NCI-H1092 (cell line): Measurements from ENCODE around the gene IFNL1.
"Not testable (repeated sequence)": the region's sequence is repeated elsewhere in the genome, so short reads cannot be mapped to it uniquely, and the experiment has no call there.

Experiments used
- DNase-seq: peaks from one replicate; lab custom pipeline; 2025; lab: John Stamatoyannopoulos, UW

The IFNL1 gene

GRCh38 chr19:39296055-39296645 is at the start of gene IFNL1:
Gene IFNL1, plus strand, starts transcription at chr19:39296407. Its CDS starts 15 bp downstream, at chr19:39296422.
- no peak for DNase-seq

- no peak for DNase-seq
Measured at GRCh38 chr19:39246951-39247669, 49.1 kb upstream of the IFNL1 start.

DNA sequence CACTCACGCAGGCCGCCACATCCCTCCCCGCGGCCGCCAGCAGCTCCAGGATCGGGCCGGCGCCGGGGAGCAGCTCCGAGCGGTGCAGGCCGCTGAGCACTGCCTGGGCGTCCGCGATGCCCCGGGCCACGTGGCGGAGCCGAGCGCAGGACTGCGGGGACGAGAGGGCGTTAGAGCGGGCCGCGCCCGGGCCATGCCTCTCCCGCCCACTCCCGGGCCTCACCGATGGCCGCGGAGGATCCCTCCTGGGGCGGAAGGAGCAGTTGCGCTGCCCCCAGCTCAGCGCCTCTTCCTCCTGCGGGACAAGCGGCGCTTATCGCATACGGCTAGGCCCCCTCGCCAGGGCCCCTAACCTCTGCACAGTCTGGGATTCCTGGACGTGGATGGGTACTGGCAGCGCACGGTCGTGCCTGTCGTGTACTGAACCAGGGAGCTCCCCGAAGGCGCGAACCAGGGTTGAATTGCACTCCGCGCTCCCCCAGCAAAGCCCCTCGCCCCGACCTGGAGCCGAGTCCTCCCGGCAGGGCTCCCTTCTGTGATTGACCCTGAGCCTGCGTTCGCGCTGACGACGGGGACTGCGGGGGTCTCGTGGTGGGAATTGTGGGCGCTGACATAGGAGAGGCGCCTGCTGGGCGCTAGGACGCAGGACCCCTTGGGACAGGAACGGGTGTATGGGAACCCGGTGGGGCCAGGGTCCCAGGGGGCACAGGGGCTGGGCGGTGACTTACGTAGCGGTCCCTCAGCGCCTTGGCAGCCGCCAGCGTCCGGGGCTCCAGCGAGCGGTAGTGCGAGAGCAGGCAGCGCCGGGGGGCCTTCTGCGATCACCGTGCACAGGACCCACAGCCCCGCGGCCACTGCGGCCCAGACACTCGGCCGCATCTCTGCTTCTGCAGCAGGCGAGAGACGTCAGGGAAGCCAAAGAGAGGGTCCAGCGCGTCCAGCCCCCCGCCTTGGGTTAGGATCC is 48.2 kb upstream of the IFNL1 start:
- no peak for DNase-seq

DNA sequence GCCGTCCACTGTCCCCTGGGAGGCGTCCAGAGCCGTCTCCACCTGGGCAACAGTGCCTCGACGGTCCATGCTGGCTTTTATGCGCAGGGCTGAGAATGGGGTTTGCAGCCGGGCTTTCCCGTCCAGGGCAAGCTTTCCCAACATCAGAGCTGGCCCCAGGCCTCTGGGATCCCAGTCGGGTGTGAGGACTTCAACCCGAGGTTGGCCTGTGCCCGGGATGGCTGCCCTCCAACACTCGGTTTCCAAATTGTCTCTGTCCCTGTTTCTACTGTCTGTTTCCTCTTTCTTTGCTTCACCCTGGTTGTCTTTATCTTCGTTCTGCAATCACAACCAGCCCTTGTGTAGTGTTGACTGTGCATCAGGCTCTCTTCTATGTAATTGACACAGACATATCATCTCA is 47.4 kb upstream of the IFNL1 start, which contains the start of gene IFNL4:
Gene IFNL4 (minus strand): TSS at position 51 of the 400 bp plus-strand sequence.
- DNase-seq, result no peak

DNA sequence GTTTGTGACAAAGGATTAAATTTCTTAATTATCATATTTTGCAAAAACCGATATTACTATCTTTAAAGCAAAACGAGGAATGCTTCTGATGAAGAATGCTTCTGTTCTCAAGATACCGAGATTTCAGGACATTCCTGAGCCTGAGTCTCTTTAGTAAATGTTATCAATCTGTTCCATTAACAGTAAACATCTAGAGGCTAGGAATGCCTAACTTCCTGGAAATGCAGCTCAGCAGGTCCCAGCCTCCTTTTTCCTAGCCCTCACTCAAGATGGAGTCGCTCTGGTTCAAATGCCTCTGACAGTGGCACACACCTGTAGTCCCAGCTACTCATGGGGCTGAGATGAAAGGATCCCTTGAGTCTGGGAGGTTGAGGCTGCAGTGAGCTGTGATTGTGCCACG is 45.1 kb upstream of the IFNL1 start:
- no peak for DNase-seq

DNA sequence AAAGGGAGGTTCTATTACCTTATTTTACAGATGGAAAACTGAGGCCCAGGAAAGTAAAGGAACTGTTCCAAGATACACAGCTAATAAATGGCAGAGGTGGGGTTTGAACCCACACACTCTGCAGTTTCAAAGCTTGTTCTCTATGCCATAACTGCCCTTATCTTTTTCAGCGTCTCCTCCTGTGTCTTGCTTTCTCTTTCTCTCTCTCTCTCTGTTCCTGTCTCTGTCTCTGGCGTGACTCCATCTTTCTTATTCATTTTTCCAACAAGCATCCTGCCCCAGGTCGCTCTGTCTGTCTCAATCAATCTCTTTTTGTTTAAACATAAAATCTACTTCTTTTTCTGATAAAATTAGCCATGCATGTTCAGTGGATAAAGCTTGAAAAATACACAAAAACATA is 44.4 kb upstream of the IFNL1 start:
- no peak for DNase-seq

DNA sequence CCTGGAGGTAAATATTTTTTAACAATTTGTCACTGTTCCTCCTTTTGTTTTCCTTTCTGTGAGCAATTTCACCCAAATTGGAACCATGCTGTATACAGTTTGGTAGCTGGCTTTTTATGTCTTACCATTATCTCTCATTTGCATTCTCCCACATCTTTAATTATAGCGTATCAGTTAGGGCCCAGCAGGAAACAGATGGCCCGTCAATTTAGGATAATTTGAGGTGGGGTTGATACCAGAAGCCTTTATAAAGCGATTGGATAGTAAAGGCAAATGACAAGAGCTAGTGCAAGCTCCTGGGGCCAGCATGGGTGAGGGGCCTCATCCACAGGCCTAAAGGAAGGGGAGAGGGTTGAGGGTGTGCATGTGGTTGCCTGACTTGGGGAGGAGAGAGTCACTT is 43.7 kb upstream of the IFNL1 start:
- no peak for DNase-seq

DNA sequence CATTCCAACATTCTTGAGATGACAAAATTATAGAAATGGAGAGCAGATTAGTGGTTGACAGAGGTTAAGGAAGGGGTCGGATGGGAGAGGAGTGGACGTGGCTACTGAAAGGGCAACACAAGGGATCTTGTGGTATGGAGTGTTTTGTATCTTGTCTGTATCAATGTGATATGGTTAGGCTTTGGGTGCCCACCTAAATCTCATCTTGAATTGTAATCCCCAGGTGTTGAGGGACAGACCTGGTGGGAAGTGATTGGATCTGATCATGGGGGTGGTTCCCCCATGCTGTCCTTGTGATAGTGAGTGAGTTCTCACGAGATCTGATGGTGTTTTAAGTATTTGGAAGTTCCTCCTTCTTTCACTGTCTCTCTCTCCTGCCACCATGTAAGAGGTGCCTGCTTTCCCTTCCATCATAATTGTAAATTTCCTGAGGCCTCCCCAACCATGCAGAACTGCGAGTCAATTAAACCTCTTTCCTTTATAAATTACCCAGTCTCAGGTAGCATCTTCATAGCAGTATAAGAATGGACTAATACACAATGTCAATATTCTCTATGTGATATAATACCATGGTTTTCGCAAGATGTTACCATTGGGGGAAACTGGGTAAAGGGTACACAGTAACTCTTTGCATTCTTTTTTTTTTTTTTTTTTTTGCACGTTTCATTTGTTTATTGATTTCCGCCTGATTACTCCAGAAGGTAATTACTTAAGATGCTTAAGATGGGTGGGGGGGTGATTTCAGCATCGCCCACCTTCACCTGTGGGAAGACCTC is 42.6 kb upstream of the IFNL1 start:
- no peak for DNase-seq

GRCh38 chr19:39254531-39255345 is 41.5 kb upstream of the IFNL1 start:
- DNase-seq, result no peak

DNA sequence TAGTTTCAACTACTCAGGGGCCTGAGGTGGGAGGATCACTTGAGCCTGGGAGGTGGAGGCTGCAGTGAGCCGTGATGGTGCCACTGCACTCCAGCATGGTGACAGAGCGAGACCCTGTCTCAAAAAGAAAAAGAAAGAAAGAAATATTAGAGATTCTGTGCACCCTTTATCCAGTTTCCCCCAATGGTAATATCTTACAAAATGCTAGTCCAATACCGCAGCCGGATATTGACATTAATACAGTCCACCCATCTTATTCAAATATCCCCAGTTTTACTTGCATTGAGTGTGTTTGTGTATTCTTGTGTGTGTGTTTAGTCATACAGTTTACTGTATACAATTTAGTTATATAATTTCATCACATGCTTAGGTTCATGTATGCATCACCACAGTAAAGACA is 39.0 kb upstream of the IFNL1 start:
- no peak for DNase-seq

GRCh38 chr19:39261704-39262103 is 34.5 kb upstream of the IFNL1 start:
- no peak for DNase-seq

DNA sequence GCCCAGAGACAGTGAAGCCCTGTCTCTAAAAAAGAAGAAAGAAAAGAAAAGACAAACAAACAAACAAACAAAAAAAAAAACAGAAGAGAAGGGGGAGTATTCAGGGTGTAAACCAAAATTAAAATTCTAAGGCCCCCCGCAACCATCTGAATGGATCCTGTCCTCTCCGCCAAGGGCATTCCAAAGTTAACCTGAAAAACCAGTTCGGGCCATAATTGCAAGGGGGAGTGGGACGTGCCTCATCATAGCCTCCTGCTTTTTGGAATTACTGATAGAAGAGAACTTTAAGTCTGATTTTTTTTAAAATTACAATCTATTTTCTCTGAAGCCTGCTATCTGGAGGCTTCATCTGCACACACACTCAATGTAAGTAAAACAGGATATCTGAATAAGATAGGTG is 33.7 kb upstream of the IFNL1 start:
- no peak for DNase-seq

DNA sequence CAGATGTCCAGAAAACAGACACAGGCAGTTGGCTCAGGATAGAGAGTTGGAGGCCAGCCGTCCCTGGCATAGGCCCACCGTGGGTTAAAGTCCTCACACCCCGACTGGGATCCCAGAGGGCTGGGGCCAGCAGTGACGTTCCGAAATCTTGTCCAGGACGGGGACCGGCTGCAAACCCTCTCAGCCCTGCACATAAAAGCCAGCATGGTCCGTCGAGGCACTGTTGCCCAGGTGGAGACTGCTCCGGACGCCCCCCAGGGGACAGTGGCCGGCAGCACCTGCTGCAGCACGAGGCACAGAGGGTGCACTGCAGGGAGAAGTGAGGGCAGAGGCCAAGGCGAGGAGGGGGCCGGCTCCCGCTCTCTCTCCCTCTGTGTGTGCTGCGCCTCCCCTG is 32.3 kb upstream of the IFNL1 start:
- DNase-seq, result no peak

DNA sequence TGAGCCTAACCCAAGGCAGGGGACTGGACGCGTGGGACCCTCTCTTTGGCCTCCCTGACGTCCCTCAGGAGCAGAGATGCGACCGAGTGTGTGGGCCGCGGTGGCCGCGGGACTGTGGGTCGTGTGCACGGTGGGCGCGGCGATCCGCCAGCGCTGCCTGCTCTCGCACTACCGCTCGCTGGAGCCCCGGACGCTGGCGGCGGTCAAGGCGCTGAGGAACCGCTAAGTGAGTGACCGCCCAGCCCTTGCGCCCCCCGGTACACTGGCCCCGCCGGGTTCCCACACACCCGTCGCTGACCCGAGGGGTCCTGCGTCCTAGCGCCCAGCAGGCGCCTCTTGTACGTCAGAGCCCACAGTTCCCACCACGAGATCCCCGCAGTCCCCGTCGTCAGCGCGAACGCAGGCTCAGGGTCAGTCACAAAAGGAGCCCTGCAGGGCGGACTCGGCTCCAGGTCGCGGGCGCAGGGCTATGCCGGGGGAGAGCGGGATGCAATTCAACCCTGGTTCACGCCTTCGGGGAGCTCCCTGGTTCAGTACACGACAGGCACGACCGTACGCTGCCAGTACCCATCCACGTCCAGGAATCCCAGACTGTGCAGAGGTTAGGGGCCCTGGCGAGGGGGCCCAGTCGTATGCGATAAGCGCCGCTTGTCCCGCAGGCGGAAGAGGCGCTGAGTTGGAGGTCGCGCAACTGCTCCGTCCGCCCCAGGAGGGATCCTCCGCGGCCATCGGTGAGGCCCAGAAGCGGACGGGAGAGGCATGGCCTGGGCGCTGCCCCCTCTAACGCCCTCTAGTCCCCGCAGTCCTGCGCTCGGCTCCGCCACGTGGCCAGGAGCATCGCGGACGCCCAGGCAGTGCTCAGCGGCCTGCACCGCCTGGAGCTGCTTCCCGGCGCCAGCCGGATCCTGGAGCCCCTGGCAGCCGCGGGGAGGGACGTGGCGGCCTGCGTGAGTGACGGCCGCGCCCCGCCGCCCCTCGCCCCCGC is 31.6 kb upstream of the IFNL1 start:
- DNase-seq, result no peak

DNA sequence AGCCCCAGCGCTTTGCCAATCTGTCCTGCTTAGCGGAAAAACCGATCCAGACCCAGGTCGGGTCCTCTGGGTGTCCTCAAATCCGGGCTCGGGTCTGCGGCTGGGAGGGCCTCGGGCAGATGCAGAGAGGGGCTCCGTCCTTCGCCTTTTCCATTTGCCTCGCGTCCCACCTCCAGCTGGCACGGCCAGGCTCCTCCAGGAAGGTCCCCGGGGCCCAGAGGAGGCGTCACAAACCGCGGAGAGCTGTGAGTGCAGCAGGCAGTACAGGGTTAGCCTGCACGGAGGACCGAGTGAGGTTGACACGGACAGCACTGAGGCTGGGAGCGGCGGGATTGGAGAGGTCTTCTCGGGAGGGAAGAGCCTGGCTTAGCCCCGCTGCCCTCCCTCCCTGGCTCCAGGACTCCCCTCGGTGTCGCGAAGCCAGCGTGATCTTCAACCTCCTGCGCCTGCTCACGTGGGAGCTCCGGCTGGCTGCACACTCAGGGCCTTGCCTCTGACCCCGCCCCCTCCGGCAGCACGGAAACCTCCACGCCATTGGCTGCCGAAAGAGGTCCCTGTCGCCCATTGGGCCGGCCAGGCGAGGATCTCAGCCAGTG is 30.8 kb upstream of the IFNL1 start:
- DNase-seq, result no peak

DNA sequence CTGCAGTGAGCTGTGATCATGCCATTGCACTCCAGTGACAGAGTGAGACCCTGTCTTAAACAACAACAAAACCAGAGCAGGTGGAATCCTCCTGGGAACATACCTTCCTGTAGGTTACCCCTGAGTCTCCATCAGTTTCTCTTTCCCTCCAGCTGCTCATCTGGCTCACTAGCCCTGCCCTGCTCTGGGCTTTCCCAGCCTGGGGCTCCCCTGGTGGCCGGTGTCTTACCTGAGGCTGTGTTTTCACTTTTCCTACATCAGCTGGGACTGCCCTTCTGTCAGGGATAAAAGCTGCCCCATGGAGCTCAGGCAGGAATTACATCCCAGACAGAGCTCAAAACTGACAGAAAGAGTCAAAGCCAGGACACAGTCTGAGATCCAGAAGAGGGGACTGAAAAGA is 28.1 kb upstream of the IFNL1 start, which contains the start of gene IFNL2:
Gene IFNL2 (plus strand): TSS at position 312 of the 400 bp plus-strand sequence. CDS start 173 bp downstream, outside the sequence.
- not testable (repeated sequence) for DNase-seq

DNA sequence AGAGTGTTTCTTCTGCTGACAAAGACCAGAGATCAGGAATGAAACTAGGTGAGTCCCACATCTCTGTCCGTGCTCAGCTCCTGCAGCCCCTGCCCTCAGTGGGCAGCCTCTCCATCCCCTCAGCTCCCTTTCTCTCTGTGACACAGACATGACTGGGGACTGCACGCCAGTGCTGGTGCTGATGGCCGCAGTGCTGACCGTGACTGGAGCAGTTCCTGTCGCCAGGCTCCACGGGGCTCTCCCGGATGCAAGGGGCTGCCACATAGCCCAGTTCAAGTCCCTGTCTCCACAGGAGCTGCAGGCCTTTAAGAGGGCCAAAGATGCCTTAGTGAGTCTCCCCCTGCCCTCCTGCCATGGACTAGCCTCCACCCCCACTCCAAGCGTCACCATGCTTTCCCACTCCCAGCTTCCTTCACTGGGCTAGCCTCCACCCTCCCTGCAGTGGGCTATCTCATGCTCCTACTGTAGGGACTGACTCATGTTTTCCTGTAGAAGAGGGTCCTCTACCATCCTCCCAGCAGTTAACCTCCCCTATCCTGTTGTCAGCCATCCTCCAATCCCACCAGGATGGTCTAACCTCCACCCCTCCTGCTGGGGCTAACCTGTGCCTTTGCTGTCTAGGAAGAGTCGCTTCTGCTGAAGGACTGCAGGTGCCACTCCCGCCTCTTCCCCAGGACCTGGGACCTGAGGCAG is 27.5 kb upstream of the IFNL1 start:
- DNase-seq, result not testable (repeated sequence)

GRCh38 chr19:39269369-39269768 is 26.8 kb upstream of the IFNL1 start:
- DNase-seq, result not testable (repeated sequence)
